OCI-LY7 (cell line): ENCODE data around the gene CARMIL1. TPM values are rescaled to one million over a fixed set of nuclear protein-coding genes. Genes with fewer than 3 reads are reported as not detected.
A peak's percentile ranks its signal among the peaks of the same experiment; 100 is the strongest.

Experiments used
- BruUV-seq: library from RNA; stranded (reverse); fragments of 400-500 nt; replicated peaks from 2 replicates; lab custom pipeline; 2021; lab: Mats Ljungman, UMichigan
- CTCF ChIA-PET: fragments of 300-600 bp; sonication (Branson Sonifier 250); formaldehyde crosslinking; loops from one replicate; lab custom pipeline; 2022; ENCODE audit warnings: antibody characterized with exemption; ENCODE audit not compliant: unreplicated experiment; lab: Charles Lee
- POLR2A ChIA-PET: fragments of 300-600 bp; sonication (Branson Sonifier 250); formaldehyde crosslinking; loops from one replicate; lab custom pipeline; 2022; ENCODE audit warnings: antibody characterized with exemption; lab: Charles Lee
- DNase-seq: peaks from one replicate; pipeline ENCODE4 v3.0.0-alpha.2; 2015; ENCODE audit warnings: low spot score
- H2AFZ ChIP-seq: fragments of 200-600 bp; sonication (generic), shearing (Covaris generic); 2 replicates; pipeline ENCODE4 v1.6.1; 2014; ENCODE audit warnings: mild to moderate bottlenecking, antibody characterized with exemption, low read length, moderate library complexity
- H3K27ac ChIP-seq: fragments of 200-600 bp; sonication (generic); 2 replicates; pipeline ENCODE4 v1.5.1; 2014; ENCODE audit warnings: mixed run types, low read depth, mild to moderate bottlenecking, moderate library complexity, low read length, inconsistent platforms; ENCODE audit not compliant: poor library complexity, severe bottlenecking
- H3K36me3 ChIP-seq: fragments of 200-600 bp; sonication (generic); 2 replicates; pipeline ENCODE4 v1.6.1; 2014; ENCODE audit warnings: mild to moderate bottlenecking, antibody characterized with exemption, low read length, moderate library complexity, mixed read lengths; ENCODE audit not compliant: insufficient read depth
- H3K4me1 ChIP-seq: fragments of 200-600 bp; sonication (generic); 2 replicates; pipeline ENCODE4 v1.5.1; 2014; ENCODE audit warnings: mild to moderate bottlenecking, low read length; ENCODE audit not compliant: insufficient read depth, poor library complexity, severe bottlenecking
- H3K4me2 ChIP-seq: fragments of 200-600 bp; sonication (generic); 2 replicates; pipeline ENCODE4 v1.6.1; 2014; ENCODE audit warnings: mild to moderate bottlenecking, low read length
- H3K4me3 ChIP-seq: fragments of 200-600 bp; sonication (generic); 2 replicates; pipeline ENCODE4 v1.5.1; 2014; ENCODE audit warnings: mild to moderate bottlenecking, low read depth, low read length; ENCODE audit not compliant: poor library complexity, severe bottlenecking
- H3K79me2 ChIP-seq: fragments of 200-600 bp; sonication (generic); 2 replicates; pipeline ENCODE4 v1.6.1; 2016; ENCODE audit warnings: low read depth, mild to moderate bottlenecking, low read length, moderate library complexity, mixed read lengths; ENCODE audit not compliant: insufficient read depth
- H3K9me2 ChIP-seq: fragments of 200-600 bp; sonication (generic); 2 replicates; pipeline ENCODE4 v1.6.1; 2016; ENCODE audit warnings: mild to moderate bottlenecking, low read length, mixed read lengths; ENCODE audit not compliant: insufficient read depth
- H3K9me3 ChIP-seq: fragments of 200-600 bp; sonication (generic); 2 replicates; pipeline ENCODE4 v1.6.1; 2014; ENCODE audit warnings: mild to moderate bottlenecking, mixed run types, low read length, mixed read lengths
- H4K20me1 ChIP-seq: fragments of 200-600 bp; sonication (generic); 2 replicates; pipeline ENCODE4 v1.6.1; 2014; ENCODE audit warnings: mild to moderate bottlenecking, antibody characterized with exemption, low read length, moderate library complexity, mixed read lengths; ENCODE audit not compliant: insufficient read depth
- CTCF ChIP-seq: fragments of 200-600 bp; sonication (generic); conservative IDR thresholded peaks from 2 replicates; pipeline ENCODE4 v1.5.1; 2014; ENCODE audit warnings: mild to moderate bottlenecking, antibody characterized with exemption, low read length, moderate library complexity, mixed read lengths
- EZH2phosphoT487 ChIP-seq: fragments of 200-600 bp; sonication (generic); IDR thresholded peaks from 2 replicates; pipeline ENCODE4 v1.6.1; 2018; ENCODE audit warnings: low read depth, borderline replicate concordance, mild to moderate bottlenecking, mixed run types, antibody characterized with exemption, low read length, moderate library complexity, mixed read lengths
- intact Hi-C: fragments of 100-400 bp; cut with micrococcal nuclease; formaldehyde crosslinking; loops from one replicate; pipeline ENCODE4 v1.10.0; 2022; ENCODE audit not compliant: unreplicated experiment
- total RNA-seq, 2 experiments: library from RNA; depleted of rRNA in 1 of 2; stranded (reverse); fragments of >200 nt in 1 of 2; shearing (Covaris generic) in 1 of 2; gene quantifications; 2 replicates each; pipeline ENCODE4 v1.2.3, GENCODE V29; 2014 to 2022

CARMIL1 gene
- total RNA-seq, 2 experiments from 2014 or later, result 25.5 to 40.1 TPM

GRCh38 chr6:25601800-25602673 is 322.9 kb downstream of the CARMIL1 start:
- no peaks in the 10 kb centered on the region for H3K9me2 ChIP-seq
- H3K36me3 ChIP-seq, result peaks cover 30% of the 10 kb centered on the region
- no peak overlapping the region for H3K4me3 ChIP-seq
- ChIA-PET POLR2A (interaction anchor here (1.1 kb wide), 1 partner anchor 14 kb away, joined by 3 read pairs; no protein-coding TSS in a partner anchor), CTCF (no interaction called here)
- TF ChIP-seq EZH2phosphoT487, result no peak
- peak; percentile 98 for TF ChIP-seq CTCF
- no TSS peak for BruUV-seq
- no peak overlapping the region for H3K27ac ChIP-seq
- H3K4me2 ChIP-seq, result no peak overlapping the region
- peaks cover 5% of the 10 kb centered on the region for H3K4me1 ChIP-seq
- intact Hi-C loops, result loop anchor here (1.0 kb wide), 2 partner anchors 337 to 379 kb away; no protein-coding TSS in a partner anchor
- peak; percentile 71 for DNase-seq
- no peaks in the 10 kb centered on the region for H4K20me1 ChIP-seq
- no peaks in the 10 kb centered on the region for H3K9me3 ChIP-seq
- H2AFZ ChIP-seq, result no peak overlapping the region
- H3K79me2 ChIP-seq, result no peaks in the 10 kb centered on the region

GRCh38 chr6:25602674-25602982 is 323.5 kb downstream of the CARMIL1 start:
- Histone ChIP-seq H3K27ac (no peak overlapping the region), H3K36me3 (peaks cover 25% of the 10 kb centered on the region), H3K79me2 (no peaks in the 10 kb centered on the region), H3K4me3 (no peak overlapping the region), H4K20me1 (no peaks in the 10 kb centered on the region), H3K4me2 (no peak overlapping the region), H3K9me3 (no peaks in the 10 kb centered on the region), H3K9me2 (no peaks in the 10 kb centered on the region), H2AFZ (no peak overlapping the region), H3K4me1 (peaks cover 5% of the 10 kb centered on the region)
- no peak for DNase-seq
- TF ChIP-seq CTCF (peak; percentile 70; the same call in 1 of the 2 replicates), EZH2phosphoT487 (no peak)
- POLR2A ChIA-PET, result no interaction called here
- intact Hi-C loops, result loop anchor here (1.0 kb wide), 2 partner anchors 337 to 379 kb away; no protein-coding TSS in a partner anchor
- CTCF ChIA-PET, result no interaction called here
- no TSS peak for BruUV-seq

GRCh38 chr6:25603251-25603650 is 324.1 kb downstream of the CARMIL1 start:
- Histone ChIP-seq H3K36me3 (peaks cover 23% of the 10 kb centered on the region), H3K27ac (no peak overlapping the region), H4K20me1 (no peaks in the 10 kb centered on the region), H3K79me2 (no peaks in the 10 kb centered on the region), H3K4me2 (no peak overlapping the region), H3K4me3 (no peak overlapping the region), H3K9me3 (no peaks in the 10 kb centered on the region), H3K4me1 (peaks cover 5% of the 10 kb centered on the region), H3K9me2 (no peaks in the 10 kb centered on the region), H2AFZ (no peak overlapping the region)
- ChIA-PET CTCF (no interaction called here), POLR2A (no interaction called here)
- BruUV-seq, result no TSS peak
- DNase-seq, result no peak
- intact Hi-C loops, result no loop called here
- no peak for TF ChIP-seq CTCF
- no peak for TF ChIP-seq EZH2phosphoT487
